Suppressor macrophage treated with lipopolysaccharide for 4 hours (primary cell): ENCODE data around the gene CCT7.

Experiments
- DNase-seq: peaks from one replicate; pipeline ENCODE4 v3.0.0-alpha.2; 2020

CCT7 gene

DNA sequence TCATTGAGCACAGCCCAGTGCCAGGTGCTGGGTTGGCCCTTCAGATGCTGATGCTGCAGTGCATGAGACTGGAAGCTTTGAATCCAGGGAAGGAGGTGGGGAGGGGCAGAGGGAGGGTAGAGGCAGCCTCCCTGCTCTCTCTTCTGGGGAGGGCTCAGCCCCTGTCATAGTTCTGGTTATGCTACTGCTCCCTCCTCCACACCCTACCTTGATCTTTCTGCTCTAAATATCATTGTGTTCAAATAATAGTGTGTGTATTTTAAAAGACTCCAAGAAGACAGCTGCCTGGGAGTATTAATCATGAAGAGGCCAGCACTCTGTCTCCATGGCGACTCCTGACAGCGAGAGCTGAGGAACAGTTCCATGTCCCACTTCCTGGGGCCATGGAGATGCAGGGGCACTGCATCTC, 63.0 kb downstream of the CCT7 start:
- no peak for DNase-seq

- DNase-seq, result no peak
Observed at GRCh38 chr2:73297586-73297985, 63.5 kb downstream of the CCT7 start.

DNA sequence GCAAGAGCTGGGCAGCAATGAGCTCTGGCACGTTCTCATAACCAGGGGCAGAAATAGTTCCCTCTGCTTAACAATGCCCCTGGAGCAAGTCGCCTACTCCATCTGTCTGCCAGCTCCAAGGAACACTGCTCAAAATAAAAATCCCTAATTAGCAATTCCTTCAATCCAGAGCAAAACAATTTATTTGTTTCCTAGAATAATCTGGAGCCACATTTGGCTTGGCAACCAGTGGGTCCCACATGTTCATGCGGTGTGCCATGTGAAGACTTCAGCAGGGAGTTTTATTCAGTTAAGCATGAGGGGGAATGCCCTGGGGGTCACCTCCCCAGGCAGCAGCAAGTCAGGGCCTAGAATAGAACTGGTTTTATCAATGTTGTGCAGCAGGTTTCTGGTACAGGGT, 66.8 kb downstream of the CCT7 start:
- no peak for DNase-seq

DNA sequence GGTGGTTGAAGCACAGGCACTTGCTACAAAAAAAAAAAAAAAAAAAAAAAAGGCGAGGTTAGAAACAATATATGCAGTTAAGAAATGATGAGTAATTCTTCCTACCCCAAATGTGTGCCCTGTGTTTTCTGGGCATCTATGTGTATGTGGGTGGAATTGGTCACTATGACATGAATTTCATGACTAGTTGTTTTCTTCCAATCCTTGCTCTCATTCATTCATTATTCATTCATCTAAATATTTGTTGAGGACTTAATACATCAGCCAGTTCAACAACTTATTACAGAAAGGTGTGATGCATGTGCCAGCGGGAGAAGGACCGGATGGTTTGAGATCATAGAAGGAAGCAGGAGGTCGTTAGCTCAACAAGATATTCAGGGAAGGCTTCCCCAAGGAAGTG, 67.5 kb downstream of the CCT7 start:
- no peak for DNase-seq
